ENCODE measurements around the gene GPSM3.
A peak's percentile ranks its signal among the peaks of the same experiment; 100 is the strongest.
"Not testable (repeated sequence)": the region's sequence is repeated elsewhere in the genome, so short reads cannot be mapped to it uniquely, and the experiment has no call there.

Gene GPSM3

GRCh38 chr6:32187009-32187709, 5.3 kb downstream of the GPSM3 start:
- DNase-seq (ENCODE audit: low read depth), result no peak

GRCh38 chr6:32186151-32186840, 6.1 kb downstream of the GPSM3 start:
- DNase-seq (ENCODE audit: low read depth), result not testable (repeated sequence)

GRCh38 chr6:32185681-32186131, 6.7 kb downstream of the GPSM3 start:
- peak; percentile 52 for DNase-seq (ENCODE audit: low read depth)

DNA sequence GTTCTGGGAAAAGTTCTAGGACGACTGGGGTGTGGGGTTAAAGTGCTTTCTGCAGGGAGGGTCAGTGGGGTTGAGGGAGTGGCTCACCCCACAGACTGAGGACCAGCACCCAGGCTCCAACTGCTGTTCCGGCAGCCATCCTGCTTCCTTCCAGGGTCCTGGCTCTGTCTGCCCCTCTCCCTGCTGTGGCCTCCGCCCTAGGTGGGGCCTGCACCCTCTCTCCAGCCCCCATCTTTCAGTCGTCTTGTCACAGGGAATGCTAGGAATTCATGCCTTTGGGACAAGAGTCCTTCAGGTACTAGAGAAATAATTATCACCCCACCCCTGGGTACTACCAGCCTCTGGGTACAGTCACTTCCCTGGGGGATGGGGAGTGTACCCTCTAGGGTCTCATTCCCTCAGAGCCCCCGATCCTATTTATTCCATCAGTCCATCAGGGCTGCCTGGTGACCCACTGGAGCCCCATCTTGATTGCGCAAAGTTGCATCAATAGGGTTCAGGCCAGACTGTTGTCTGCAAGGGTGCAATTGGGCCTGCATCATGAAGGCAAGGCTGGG, 8.3 kb downstream of the GPSM3 start, which contains the start of gene AGER:
Gene AGER, minus strand, starts transcription at position 170 of the 557 bp plus-strand sequence. Its CDS starts 31 bp downstream, at position 139.
- DNase-seq (ENCODE audit: low read depth), result no peak

DNA sequence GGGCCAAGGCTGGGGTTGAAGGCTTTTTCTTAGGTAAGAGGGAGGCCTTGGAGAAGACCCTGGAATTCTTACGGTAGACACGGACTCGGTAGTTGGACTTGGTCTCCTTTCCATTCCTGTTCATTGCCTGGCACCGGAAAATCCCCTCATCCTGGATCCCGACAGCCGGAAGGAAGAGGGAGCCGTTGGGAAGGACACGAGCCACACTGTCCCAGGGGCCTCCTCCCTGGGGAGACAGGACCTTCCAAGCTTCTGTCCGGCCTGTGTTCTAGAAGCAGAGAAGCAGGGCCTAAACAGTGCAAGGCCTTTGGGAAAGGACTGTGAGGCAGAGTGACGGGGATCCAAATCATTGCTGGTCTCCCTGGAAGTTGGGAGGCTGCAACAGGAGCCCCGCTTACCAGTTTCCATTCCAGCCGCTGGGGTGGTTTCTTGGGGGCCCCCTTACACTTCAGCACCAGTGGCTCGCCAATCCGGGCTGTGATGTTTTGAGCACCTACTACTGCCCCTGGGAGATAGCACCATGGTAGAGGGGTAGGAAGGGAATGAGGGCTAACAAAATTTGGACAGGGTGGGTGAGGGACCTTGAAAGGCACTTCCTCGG, 8.9 kb downstream of the GPSM3 start:
- no peak for DNase-seq (ENCODE audit: low read depth)

DNA sequence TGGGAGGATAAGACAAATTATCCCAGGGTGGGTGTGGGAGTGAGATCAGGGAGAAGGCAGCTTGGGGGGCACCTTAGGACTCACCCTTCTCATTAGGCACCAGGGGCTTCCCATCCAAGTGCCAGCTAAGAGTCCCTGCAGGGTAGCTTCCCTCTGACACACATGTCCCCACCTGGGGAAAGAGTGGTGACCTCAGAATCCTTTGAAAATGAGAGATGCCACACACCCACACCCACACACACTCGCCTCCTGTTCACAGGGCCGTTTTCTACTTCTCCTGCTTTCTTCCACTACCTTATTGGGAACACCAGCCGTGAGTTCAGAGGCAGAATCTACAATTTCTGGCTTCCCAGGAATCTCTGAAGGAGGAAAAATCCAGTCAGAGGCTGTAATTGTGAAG, 9.4 kb downstream of the GPSM3 start:
- no peak for DNase-seq (ENCODE audit: low read depth)

- DNase-seq (ENCODE audit: low read depth), result no peak
Measured at GRCh38 chr6:32182555-32182981, 9.9 kb downstream of the GPSM3 start.

DNA sequence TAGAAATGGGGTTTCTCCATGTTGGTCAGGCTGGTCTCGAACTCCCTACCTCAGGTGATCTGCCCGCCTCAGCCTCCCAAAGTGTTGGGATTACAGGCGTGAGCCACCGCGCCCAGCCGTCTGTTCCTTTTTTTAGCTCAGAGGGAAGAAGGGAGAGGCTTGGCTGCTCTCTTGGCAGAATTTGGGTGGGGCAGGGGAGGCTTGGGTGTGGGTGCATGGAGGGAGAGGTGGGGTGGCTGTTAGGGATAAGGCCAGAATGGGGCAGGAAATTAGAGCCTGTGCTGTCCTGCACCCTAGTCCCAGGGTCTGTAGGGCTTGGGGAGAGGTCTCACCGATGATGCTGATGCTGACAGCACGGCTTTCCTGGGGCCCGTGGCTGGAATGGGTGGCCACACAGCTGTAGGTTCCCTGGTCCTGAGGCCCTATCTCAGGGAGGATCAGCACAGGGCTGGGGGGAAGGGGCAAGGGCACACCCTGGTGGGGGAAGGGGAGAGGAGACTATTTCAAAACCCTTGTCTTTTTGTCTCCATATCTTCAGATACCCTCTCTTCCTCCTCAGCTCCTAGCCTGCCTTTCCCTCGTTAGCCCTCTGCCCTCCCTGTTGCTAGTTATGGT, 10.4 kb downstream of the GPSM3 start:
- no peak for DNase-seq (ENCODE audit: low read depth)

GRCh38 chr6:32181148-32181702, 11.2 kb downstream of the GPSM3 start:
- no peak for DNase-seq (ENCODE audit: low read depth)

DNA sequence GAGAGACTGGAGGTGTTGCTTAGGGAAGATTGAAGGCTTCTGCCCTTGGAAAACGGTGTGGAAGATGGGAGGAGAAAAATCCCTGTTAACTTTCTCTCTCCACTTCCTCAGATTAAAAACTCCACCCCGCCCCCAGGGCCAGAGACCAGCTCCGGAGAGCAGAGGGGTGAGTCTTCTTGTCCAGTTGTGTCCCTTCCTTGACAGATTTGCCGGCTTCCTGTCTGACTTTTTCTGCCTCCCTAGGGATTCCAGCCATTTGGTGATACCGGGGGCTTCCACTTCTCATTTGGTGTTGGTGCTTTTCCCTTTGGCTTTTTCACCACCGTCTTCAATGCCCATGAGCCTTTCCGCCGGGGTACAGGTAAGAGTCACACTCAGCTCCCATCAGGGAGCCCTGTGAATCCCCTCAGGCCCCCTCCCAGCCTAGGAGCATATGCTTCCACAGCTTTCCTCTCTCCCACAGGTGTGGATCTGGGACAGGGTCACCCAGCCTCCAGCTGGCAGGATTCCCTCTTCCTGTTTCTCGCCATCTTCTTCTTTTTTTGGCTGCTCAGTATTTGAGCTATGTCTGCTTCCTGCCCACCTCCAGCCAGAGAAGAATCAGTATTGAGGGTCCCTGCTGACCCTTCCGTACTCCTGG, 12.6 kb downstream of the GPSM3 start:
- no peak for DNase-seq (ENCODE audit: low read depth)

DNA sequence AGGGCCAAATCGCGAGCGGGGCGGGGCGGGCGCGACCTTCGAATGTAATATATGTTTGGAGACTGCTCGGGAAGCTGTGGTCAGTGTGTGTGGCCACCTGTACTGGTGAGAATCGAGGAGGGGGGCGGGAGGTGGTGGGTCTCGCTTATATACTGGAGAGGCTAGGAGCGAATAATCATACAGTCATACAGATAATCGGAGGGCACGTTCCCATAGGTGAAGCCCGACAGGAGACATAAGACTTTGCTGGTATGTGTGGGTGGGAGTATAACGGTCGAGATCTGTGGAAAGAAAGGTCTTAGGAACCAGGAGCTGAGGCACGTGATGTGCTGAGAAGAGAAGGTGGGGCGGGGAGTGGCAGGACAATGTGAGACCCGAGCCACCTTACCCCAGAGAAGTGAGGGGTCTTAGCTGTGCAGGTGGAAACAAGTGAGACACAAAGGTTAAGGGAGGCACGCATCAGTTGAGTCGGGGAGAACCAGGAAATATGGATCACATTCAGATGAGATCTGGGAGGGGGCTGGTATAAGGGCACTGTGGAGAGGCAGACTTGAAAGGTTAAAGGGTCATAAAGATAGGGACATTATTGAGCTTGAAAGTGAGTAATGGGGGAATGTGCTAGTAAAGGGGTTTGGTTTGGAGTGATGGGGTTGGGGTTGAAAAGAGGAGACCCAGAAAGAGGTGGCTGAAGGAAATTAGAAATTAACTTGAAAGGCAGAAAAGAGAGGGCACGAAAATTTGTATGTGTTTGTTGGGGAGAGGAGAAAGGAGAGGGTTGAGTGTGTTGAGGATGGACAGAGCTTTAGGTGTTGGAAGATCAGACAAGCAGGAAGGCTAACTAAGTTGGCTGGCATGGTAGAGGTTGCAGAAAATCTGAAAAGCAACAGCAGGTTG, 13.6 kb downstream of the GPSM3 start:
- no peak for DNase-seq (ENCODE audit: low read depth)

DNA sequence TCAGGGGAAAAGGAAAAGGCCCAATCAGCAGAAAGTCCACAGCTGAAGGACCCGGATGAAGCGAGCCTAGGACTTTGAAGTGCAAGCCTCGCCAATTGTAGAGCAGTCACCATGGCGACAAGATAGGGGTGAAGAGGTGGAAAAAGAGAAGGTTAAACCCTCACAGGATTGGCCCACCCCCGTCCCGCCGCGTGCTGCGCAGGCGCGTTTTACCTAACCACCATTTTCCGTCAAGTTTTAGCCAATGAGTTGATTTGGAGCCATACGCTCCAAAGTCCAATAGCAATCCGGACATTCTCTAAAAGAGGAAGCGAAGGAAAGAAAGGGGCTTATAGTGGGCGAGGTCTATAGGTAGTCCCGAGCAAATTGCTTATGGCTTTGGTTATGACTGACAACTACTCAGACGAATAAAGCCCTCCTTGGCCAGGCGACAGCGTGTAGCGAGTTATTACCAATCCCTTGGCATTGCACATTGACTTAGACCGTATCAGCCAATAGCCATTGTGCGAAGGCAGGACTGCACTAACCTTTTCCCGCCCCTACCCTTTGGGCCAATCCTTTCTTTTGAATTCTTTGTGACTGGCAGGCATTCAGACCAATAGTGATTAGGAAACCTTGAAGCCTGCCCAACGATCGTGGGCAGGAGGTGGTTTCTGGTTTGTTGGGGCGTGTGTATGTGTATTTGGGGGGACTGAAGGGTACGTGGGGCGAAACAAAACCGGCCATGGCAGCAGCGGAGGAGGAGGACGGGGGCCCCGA, 14.5 kb downstream of the GPSM3 start, which contains the start of gene RNF5:
Gene RNF5, plus strand, starts transcription at position 618 of the 759 bp plus-strand sequence. Its CDS starts 107 bp downstream, at position 725.
- peak; percentile 82 for DNase-seq (ENCODE audit: low read depth)

- DNase-seq (ENCODE audit: low read depth), result peak; percentile 33
Measured at GRCh38 chr6:32177183-32177787, 15.2 kb downstream of the GPSM3 start.

DNA sequence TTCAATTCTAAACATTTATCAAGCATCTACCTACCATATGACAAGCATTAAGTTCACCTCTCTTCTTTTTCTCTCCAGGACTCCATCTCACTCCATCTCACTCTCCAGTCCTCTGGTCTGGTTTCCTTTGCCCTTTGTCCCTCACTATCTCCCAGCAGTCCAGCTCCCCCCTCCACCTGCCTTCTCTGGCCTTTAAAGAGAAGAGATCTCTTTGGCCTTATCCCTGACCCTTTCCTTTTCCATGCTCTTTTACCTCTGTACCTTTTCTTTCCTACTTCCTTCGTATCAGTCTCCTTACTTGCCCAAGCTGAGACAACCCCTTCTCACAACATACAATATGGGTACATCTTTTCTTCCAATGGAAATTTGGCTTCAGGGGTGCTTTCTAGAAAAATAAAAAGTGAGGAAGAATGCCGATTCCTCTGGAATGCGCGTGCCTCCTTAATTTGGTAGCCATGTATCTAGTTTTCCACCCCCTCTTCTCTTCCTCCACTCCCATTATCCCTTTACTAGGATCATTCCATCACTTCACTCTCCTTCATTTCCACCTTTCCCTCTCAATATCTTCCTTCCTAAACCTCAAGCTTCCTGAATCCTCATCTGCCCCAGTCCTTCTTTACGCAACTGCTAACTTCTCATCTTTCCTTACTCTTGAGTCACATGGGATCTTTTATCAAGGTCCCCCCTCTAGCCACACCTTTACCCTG, 15.8 kb downstream of the GPSM3 start:
- no peak for DNase-seq (ENCODE audit: low read depth)

DNA sequence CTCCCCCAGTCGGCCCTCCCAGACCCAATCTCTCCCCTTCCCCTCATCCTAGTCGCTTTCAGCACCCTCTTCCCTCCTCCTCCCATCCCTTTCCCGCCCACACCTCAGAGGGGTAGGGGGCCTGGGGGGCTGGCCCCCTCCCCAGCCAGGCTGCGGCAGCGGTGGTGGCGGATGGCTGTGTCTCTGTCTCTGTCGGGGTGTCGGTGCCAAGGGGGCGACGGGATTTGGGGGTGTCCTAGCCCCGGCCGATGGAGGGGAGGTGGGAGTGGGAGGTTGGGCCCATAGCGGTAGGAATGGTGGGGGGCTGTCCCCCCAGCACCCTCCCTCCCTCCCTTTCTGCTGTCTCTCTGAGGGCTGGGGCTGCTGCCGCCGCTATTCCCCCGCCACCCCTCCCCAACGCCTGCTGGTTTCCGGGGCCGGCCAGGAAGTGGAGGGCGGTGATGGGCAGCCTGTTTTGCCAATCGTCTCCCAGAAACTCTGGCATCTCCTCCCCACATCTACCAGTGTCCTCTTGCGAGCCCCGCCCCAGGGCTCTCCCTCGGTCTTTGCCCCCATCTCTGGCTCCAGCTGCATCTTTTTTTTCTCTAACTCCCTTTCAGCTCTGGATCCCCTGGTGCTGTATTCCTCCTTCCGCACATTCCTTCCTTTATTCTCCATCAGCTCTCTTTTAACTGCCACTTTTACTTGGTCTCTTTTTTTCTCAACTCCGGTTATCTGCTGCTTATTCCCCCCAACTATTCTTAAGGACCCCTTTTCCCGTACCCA, 16.6 kb downstream of the GPSM3 start, which contains the start of gene AGPAT1:
Gene AGPAT1, minus strand, starts transcription at position 374 of the 765 bp plus-strand sequence. CDS start 4,588 bp downstream, outside the sequence.
- peak; percentile 94 for DNase-seq (ENCODE audit: low read depth)

GRCh38 chr6:32175322-32175710, 17.1 kb downstream of the GPSM3 start:
- DNase-seq (ENCODE audit: low read depth), result no peak

GRCh38 chr6:32174416-32174815, 18.0 kb downstream of the GPSM3 start:
- no peak for DNase-seq (ENCODE audit: low read depth)

All from activated T-cell treated with anti-CD3 and anti-CD28 coated beads for 48 hours (primary cell).